Left lobe of liver (tissue), 2 donors: ENCODE data around the gene RALBP1. TPM values are rescaled to one million over a fixed set of nuclear protein-coding genes. Genes with fewer than 3 reads are reported as not detected.
"Not testable (repeated sequence)": the region's sequence is repeated elsewhere in the genome, so short reads cannot be mapped to it uniquely, and the experiment has no call there.

Experiments
- ATAC-seq: fragments of 200-7000 bp; cut with Tn5 transposase; one replicate; pipeline ENCODE4 v1.9.1; 2020; ENCODE audit warnings: mild to moderate bottlenecking, moderate library complexity
- DNase-seq: peaks from one replicate; pipeline ENCODE4 v3.0.0-alpha.2; 2020; ENCODE audit warnings: low spot score
- total RNA-seq: library from RNA; stranded (reverse); gene quantifications from one replicate; pipeline ENCODE4 v1.2.1, GENCODE V29; 2021
- donor health status: DM: no; HTN: no; CAD: no; lungs with moderate emphysema.
- donor health status: DM: no; HTN: yes; CAD: no.

Gene RALBP1
- total RNA-seq: 17.4 TPM

DNA sequence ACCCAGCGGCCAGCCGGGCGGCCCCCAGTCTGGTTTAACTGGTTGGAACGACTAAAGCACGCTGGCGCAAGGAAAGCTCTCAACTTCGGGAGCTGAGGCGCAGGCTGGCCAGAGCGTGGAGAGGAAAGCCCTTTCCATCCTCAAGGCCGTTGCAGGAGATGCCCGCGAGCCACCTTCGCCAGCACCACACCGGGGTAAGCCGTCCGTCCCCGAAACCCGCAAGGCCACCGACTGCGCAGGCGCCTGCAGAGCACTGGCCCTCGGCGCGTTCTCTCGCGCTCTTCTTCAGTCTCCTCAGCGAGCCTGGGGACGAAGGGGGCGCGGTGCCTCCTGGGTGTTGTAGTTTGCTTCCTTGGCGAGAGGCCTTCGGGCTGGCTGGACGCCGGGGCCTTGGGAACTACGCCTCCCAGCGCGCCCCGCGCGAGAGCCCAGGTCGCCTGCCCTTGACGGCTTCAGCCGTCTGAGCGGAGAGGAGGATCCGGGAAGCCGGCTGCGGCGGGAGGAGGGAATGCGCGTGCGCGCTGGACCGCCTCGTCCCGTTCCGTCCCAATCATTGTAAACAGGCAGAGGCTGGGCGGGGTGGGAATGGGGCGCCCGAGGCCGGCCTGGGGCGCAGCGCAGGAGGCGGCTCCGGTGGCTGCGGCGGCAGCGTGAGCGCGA is at the start of gene RALBP1:
Gene RALBP1 (plus strand): TSS at position 531 of the 660 bp plus-strand sequence. CDS start 37,533 bp downstream, outside the sequence.
- DNase-seq: peak; percentile 100
- ATAC-seq: peak; percentile 96

- DNase-seq (no peak), ATAC-seq (no peak)
Observed at GRCh38 chr18:9426753-9427152, 48.6 kb upstream of the RALBP1 start.

DNA sequence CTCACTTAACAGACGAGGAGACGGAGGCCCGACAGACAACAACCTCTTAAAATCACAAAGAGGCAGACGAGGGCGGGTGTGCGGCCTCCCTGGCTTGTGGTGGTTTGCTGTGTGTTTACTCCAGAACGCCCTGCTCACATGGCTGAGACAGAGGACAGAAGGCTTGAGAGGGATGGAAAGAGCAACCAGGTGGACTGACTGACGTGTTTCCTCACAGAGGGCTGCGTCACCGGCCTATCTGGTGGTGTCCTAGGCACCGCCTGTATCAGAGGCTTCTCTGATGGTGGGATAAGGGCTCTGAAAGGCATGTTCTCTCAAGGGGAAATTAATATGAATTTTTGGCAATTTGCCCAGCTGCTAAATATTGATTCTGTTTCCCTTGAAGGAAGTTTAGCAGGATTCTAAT is 47.0 kb upstream of the RALBP1 start:
- no peak for DNase-seq
- ATAC-seq: no peak

DNA sequence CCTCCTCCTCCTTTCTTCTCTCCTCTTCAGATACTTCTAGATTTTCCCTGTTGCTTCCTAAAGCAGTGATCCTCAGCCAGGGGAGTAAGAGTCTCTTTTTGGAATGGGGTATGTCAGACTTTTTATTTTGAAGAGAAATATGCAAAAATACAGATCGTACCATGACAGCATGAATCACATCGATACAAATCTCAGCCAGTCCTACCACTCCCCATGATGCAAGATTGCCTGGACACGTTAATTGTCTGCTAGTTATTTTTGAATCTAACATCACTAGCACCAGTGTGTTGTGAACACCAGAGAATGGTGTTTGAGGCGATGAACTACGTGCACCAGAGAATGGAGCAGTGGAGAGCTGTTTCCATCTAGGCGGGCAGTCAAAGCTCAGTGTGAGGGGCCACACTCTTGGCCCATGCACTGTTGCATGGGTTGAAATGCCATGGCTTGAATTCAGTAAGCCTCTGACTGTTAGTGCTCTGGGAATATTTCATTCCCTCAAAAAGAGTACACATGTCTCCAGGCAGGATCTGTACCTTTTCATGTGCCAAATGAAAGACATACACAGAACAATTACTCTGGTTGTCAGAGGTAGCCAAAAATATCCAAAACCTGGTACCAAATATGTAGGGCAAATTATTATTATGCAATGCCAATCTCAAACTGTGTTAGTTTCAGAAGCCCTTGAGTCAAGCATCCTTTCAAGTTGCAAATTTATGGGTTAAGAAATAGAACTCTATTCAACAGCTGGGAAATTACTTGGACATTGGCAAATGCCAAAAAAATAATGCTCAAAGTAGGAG is 46.3 kb upstream of the RALBP1 start:
- ATAC-seq: no peak
- no peak for DNase-seq

- no peak for DNase-seq
- ATAC-seq: no peak
Observed at GRCh38 chr18:9429662-9429993, 45.7 kb upstream of the RALBP1 start.

- not testable (repeated sequence) for DNase-seq, ATAC-seq
Observed at GRCh38 chr18:9430315-9430714, 45.0 kb upstream of the RALBP1 start.

DNA sequence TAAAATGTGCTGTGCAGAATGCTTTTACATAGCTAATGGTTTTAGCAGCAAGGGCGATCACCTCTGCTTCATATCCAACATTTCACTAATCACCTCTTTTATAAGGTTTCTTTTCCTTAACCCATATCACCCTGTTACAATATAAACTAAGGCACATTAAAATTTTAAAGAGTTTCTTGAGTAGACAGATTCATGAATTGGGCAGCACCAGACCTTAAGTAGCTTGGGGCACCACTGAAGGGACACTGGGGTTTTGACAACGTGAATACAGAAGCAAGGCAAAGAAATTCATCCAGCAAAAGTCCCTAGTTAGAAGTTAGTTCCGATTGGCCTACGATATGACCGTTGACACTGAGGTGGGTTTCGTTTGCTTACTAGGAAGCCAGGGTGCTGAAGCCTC is 44.0 kb upstream of the RALBP1 start:
- ATAC-seq (no peak), DNase-seq (no peak)

DNA sequence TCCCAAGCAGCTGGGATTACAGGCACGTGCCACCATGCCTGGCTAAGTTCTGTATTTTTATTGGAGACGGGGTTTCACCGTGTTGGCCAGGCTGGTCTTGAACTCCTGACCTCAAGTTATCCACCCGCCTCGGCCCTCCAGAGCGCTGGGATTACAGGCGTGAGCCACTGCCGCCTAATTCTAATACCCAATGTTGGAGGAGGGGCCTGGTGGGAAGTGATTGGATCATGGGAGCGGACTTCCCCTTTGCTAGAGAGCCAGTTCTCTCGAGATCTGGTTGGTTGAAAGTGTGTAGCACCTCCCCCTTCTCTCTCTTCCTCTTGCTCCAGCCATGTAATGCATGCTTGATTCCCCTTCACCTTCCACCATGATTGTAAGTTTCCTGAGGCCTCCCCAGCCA is 42.2 kb upstream of the RALBP1 start:
- not testable (repeated sequence) for DNase-seq, ATAC-seq

GRCh38 chr18:9433671-9434121 is 41.6 kb upstream of the RALBP1 start:
- no peak for ATAC-seq

DNA sequence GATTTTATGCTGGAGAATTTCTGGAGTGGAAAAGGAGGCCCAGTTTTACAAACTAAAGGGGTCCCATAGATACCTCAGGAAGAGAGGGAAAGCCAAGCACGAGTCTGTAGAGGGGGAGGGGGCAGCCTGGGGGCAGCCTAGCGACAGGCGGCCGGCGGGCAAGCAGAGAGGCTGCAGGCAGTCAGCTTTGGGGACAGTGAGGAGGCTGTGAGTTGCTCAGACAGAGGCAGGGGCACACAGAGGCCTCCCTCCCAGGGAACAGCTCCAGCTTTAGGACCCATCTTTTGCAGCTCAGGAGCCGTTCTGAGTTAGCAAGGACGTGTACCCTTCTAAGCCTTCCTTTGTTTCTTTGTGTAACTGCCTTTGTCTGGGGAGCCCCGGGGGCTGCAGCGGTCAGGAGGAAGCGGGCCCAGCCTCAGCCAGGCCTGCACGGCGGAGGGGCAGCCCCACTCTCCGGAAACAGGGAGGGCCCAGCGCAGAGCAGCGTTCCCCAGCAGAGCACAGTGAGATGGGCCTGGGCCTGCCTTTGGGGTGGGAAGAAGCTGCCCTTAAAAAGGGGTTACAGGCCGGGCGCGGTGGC is 41.1 kb upstream of the RALBP1 start:
- DNase-seq (no peak), ATAC-seq (no peak)

More at GRCh38 chr18:9433671-9434121, 41.6 kb upstream of the RALBP1 start:
- DNase-seq: no peak

GRCh38 chr18:9435041-9435440 is 40.3 kb upstream of the RALBP1 start:
- ATAC-seq (no peak), DNase-seq (no peak)

- DNase-seq: no peak
- no peak for ATAC-seq
Observed at GRCh38 chr18:9436206-9436929, 38.9 kb upstream of the RALBP1 start.

GRCh38 chr18:9437021-9437437 is 38.3 kb upstream of the RALBP1 start:
- ATAC-seq (no peak), DNase-seq (no peak)

GRCh38 chr18:9437672-9438071 is 37.6 kb upstream of the RALBP1 start:
- no peak for ATAC-seq
- DNase-seq: no peak

DNA sequence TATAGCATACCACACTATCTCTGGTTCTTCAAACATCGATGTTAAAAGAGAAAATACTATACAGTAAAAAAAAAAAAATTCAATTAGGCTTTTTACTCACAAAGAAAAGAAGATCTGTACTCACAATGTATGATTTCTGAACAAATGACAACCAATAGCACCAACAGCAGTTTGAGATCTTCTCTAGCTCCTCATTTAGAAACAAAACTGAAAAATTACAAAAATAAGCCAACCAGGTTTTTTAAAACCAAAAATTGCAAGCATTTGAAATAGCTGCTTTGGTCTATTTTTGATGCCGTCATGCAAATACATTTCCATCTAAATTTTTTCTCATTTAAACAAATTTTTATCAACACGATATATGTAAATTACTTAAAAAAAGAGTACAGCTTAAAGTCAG is 34.3 kb upstream of the RALBP1 start:
- DNase-seq (no peak), ATAC-seq (no peak)

GRCh38 chr18:9444549-9444948 is 30.8 kb upstream of the RALBP1 start:
- DNase-seq (no peak), ATAC-seq (no peak)

DNA sequence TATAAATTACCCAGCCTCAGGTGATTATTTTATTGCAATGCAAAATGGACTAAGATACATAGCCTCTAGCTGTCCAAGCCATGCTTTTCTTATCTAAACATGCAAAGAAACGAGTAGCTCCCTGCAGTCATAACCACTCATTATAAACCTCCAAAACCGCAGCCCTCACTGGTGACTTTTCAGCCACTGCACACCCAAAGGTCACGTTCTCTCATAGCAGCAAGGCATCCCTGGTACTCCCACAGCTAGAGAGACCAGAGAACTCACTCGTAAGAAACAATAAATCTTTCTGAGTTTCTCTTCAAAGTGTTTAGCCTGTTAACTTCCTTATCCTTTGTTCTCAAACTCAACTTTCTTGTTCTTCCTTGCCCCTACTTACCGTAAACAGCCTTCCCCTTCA is 28.5 kb upstream of the RALBP1 start:
- no peak for DNase-seq
- ATAC-seq: no peak

- ATAC-seq (no peak), DNase-seq (no peak)
Observed at GRCh38 chr18:9447334-9447733, 28.0 kb upstream of the RALBP1 start.

- ATAC-seq (no peak), DNase-seq (no peak)
Observed at GRCh38 chr18:9449600-9450414, 25.5 kb upstream of the RALBP1 start.

GRCh38 chr18:9450920-9451319 is 24.4 kb upstream of the RALBP1 start:
- ATAC-seq, DNase-seq: not testable (repeated sequence)
